ENCODE results near the gene CRB2.

DNA sequence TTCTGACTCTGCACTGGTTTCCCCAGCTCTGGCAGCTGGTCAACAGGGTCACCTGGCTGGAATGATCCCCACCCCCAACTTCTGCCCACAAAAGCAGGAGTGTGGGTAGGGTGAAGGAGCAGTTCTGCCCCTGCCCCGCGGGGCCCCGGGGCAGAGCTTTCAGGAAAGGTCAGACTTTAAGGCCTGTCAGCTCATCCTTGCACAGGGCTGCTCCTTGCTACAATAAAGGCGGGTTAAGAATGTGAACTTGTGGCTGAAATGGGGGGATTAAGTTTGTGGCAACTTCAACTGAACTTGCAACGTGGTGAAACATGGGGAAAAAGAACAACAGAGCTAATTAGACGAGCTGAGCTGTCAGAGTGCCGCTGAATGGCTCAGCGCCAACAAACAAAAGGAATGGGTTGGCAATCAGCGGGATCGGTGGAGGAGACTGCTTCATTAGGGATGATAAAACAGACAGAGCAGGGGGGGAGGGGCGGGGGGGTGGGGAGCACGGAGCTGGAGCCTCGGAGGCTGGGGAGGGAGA is 50.8 kb downstream of the CRB2 start:
- TF ChIP-seq, protein P1, sequence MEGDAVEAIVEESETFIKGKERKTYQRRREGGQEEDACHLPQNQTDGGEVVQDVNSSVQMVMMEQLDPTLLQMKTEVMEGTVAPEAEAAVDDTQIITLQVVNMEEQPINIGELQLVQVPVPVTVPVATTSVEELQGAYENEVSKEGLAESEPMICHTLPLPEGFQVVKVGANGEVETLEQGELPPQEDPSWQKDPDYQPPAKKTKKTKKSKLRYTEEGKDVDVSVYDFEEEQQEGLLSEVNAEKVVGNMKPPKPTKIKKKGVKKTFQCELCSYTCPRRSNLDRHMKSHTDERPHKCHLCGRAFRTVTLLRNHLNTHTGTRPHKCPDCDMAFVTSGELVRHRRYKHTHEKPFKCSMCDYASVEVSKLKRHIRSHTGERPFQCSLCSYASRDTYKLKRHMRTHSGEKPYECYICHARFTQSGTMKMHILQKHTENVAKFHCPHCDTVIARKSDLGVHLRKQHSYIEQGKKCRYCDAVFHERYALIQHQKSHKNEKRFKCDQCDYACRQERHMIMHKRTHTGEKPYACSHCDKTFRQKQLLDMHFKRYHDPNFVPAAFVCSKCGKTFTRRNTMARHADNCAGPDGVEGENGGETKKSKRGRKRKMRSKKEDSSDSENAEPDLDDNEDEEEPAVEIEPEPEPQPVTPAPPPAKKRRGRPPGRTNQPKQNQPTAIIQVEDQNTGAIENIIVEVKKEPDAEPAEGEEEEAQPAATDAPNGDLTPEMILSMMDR (IDR thresholded peaks at IDR 0.05), result no peak
- TF ChIP-seq POLR2A (IDR thresholded peaks at IDR 0.05), result no peak
